ENCODE measurements around the gene USP40. TPM values are rescaled to one million over a fixed set of nuclear protein-coding genes. Genes with fewer than 3 reads are reported as not detected.

The USP40 gene
- total and polyA plus RNA-seq, 10 of the 15 experiments (the other 5 are each of a cell fraction or from before 2014, with no cell fraction given) = 3.4 to 20.8 (median 15.2) TPM

DNA sequence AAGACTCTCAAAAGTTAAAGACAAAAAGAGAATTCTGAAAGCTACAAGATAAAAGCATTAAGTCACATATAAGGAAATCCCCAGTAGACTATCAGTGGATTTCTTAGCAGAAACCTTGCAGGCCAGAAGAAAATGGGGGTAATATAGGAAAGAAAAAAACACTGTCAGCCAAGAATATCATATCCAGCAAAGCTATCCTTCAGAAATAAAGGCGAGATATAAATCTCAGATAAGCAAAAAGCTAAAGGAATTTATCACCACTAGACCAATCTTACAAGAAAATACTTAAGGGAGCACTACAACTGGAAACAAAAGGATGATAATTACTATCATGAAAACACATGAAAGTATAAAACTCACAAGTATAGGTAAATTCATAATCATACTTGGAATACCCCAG lies 63.1 kb downstream of the USP40 start:
- Histone ChIP-seq H3K4me2 (ENCODE audit: control insufficient read depth, insufficient read depth) (no peak overlapping the region), H4K20me1 (ENCODE audit: control insufficient read depth, insufficient read depth) (no peaks in the 10 kb centered on the region), H3K4me1 (ENCODE audit: control insufficient read depth, insufficient read depth, low read length) (peaks cover 7% of the 10 kb centered on the region; the same call in 1 of the 2 replicates), H3K9ac (ENCODE audit: control insufficient read depth, insufficient read depth, low read length) (no peak overlapping the region), H3K36me3 (ENCODE audit: control insufficient read depth in 2 of 2, insufficient read depth in 2 of 2, low read length in 1 of 2) (peaks cover 0 to 5% of the 10 kb centered on the region in 2 experiments; a peak in 1 of 4 replicates), H3K27me3 (replicated peaks in 1 of 2; ENCODE audit: control insufficient read depth in 2 of 2, insufficient read depth in 2 of 2, low read length in 1 of 2) (no peaks in the 10 kb centered on the region), H3K4me3 (no peak overlapping the region), H3K27ac (ENCODE audit: control insufficient read depth, insufficient read depth) (peak overlapping the region; percentile 50; the same call in 1 of the 2 replicates), H3K9me3 (replicated peaks; ENCODE audit: control insufficient read depth, insufficient read depth, low read length) (peaks cover 12% of the 10 kb centered on the region), H3K79me2 (ENCODE audit: control insufficient read depth, insufficient read depth, low read length) (no peaks in the 10 kb centered on the region), H2AFZ (ENCODE audit: control insufficient read depth, low read depth, low read length) (no peak overlapping the region)
- POLR2A ChIA-PET = no interaction called here
- DNase-seq (ENCODE audit: low read depth, low spot score) = no peak
- in situ Hi-C loops (cut with MboI) = no loop called here
- RAD21 ChIA-PET (ENCODE audit: unreplicated experiment) = interaction anchor here (2.8 kb wide), 1 partner anchor 9 kb away, joined by 8 read pairs; no protein-coding TSS in a partner anchor
- SMC1A ChIA-PET (ENCODE audit: uncharacterized antibody, unreplicated experiment) = interaction anchor here (1.2 to 1.3 kb wide), 2 partner anchors 9 to 18 kb away, joined by 4 to 9 read pairs; no protein-coding TSS in a partner anchor
- WGBS (ENCODE audit: insufficient coverage, insufficient replicate concordance, low lambda C conversion rate, missing lambda C conversion rate) = 100% methylated on average over 1 of the region's 1 CpG
- CTCF ChIA-PET = interaction anchor here (0.9 to 1.4 kb wide), 3 partner anchors 8 to 84 kb away, joined by 3 to 5 read pairs (median 3); no protein-coding TSS in a partner anchor
- TF ChIP-seq ZNF384 (IDR thresholded peaks at IDR 0.05; ENCODE audit: borderline replicate concordance, low read depth, low read length) (0 out of 2 replicates have a peak, but pooled peaks have one; percentile 21), NFXL1 (IDR thresholded peaks at IDR 0.05; ENCODE audit: borderline replicate concordance) (no peak), CBX5 (IDR thresholded peaks at IDR 0.05; ENCODE audit: low read depth) (peak; percentile 77), POU2F2 (IDR thresholded peaks at IDR 0.05; ENCODE audit: borderline replicate concordance, low read depth, low read length) (peak; percentile 58; the same call in 1 of the 3 replicates), CBX3 (IDR thresholded peaks at IDR 0.05; ENCODE audit: borderline replicate concordance, low read depth) (0 out of 2 replicates have a peak, but pooled peaks have one; percentile 98), NFYA (IDR thresholded peaks at IDR 0.05; ENCODE audit: borderline replicate concordance, low read depth, low read length) (no peak), KDM1A (IDR thresholded peaks at IDR 0.05; ENCODE audit: borderline replicate concordance) (0 out of 2 replicates have a peak, but pooled peaks have one; percentile 24), BHLHE40 (IDR thresholded peaks at IDR 0.05; ENCODE audit: borderline replicate concordance in 1 of 2, low read depth in 2 of 2, low read length in 1 of 2) (no peak), KLF5 (IDR thresholded peaks at IDR 0.05; ENCODE audit: partially characterized antibody) (peak; percentile 52), SMC3 (IDR thresholded peaks at IDR 0.05; ENCODE audit: borderline replicate concordance, low read length) (no peak)
- no peak for FAIRE-seq
- no TSS peak for BruUV-seq (replicated peaks)
- intact Hi-C loops (cut with micrococcal nuclease; ENCODE audit: unreplicated experiment) = no loop called here
- no peak for ATAC-seq

Measured in GM12878 (cell line).